ENCODE measurements around the gene NEURL1B.

GRCh38 chr5:172676914-172677475 lies 35.9 kb downstream of the NEURL1B start:
- TF ChIP-seq, protein P1, sequence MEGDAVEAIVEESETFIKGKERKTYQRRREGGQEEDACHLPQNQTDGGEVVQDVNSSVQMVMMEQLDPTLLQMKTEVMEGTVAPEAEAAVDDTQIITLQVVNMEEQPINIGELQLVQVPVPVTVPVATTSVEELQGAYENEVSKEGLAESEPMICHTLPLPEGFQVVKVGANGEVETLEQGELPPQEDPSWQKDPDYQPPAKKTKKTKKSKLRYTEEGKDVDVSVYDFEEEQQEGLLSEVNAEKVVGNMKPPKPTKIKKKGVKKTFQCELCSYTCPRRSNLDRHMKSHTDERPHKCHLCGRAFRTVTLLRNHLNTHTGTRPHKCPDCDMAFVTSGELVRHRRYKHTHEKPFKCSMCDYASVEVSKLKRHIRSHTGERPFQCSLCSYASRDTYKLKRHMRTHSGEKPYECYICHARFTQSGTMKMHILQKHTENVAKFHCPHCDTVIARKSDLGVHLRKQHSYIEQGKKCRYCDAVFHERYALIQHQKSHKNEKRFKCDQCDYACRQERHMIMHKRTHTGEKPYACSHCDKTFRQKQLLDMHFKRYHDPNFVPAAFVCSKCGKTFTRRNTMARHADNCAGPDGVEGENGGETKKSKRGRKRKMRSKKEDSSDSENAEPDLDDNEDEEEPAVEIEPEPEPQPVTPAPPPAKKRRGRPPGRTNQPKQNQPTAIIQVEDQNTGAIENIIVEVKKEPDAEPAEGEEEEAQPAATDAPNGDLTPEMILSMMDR (tag by site-specific recombination; IDR thresholded peaks at IDR 0.05): no peak
- TF ChIP-seq PRDM2 (tag by site-specific recombination; IDR thresholded peaks at IDR 0.05; ENCODE audit: borderline replicate concordance) (no peak), ZNF274 (IDR thresholded peaks at IDR 0.05; ENCODE audit: low read length) (no peak), ZNF274 (tag by site-specific recombination; IDR thresholded peaks at IDR 0.05; ENCODE audit: borderline replicate concordance) (no peak)
